Measurements from ENCODE around the gene FAM174B.

GRCh38 chr15:92570391-92570790 is 85.2 kb downstream of the FAM174B start:
- TF ChIP-seq CTCF (conservative IDR thresholded peaks at IDR 0.05; ENCODE audit: low read depth in 2 of 2) (no peak), EZH2phosphoT487 (IDR thresholded peaks at IDR 0.05; ENCODE audit: unreplicated experiment) (no peak), POLR2AphosphoS5 (IDR thresholded peaks at IDR 0.05; ENCODE audit: low read depth) (no peak), REST (IDR thresholded peaks at IDR 0.05; ENCODE audit: unreplicated experiment) (no peak), CREB1 (CRISPR knock-in tag; IDR thresholded peaks at IDR 0.05; ENCODE audit: low read depth) (no peak), EZH2 (IDR thresholded peaks at IDR 0.05; ENCODE audit: low read depth, unreplicated experiment) (no peak), ZNF331 (CRISPR knock-in tag; IDR thresholded peaks at IDR 0.05; ENCODE audit: low read depth) (no peak), NANOG (IDR thresholded peaks at IDR 0.05; ENCODE audit: borderline replicate concordance) (no peak), ETS1 (IDR thresholded peaks at IDR 0.05) (no peak), ZNF114 (CRISPR knock-in tag; IDR thresholded peaks at IDR 0.05) (no peak), JUNB (IDR thresholded peaks at IDR 0.05; ENCODE audit: unreplicated experiment) (no peak), STAT1 (IDR thresholded peaks at IDR 0.05; ENCODE audit: unreplicated experiment) (no peak), ZNF462 (CRISPR knock-in tag; IDR thresholded peaks at IDR 0.05) (no peak)

All from GM23338 (cell line).